ENCODE results near the gene ISOC1.

ISOC1 gene

DNA sequence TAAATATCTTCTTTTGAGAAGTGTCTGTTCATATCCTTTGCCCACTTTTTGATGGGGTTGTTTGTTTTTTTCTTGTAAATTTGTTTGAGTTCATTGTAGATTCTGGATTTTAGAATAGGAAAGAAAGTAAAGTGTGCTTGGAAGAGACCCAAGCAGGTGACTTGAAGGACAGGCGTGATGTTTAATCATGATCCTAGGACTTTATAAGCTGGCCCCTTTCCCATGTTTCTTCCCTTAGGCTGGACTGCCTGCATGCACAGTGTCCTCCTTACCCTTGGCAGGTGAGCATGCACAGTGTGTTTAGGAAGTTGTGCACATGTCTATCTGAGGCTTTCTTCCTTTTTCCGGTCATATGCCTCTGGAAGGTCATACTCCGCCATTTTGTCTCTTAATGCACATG is 61.3 kb downstream of the ISOC1 start:
- TF ChIP-seq, protein P1, sequence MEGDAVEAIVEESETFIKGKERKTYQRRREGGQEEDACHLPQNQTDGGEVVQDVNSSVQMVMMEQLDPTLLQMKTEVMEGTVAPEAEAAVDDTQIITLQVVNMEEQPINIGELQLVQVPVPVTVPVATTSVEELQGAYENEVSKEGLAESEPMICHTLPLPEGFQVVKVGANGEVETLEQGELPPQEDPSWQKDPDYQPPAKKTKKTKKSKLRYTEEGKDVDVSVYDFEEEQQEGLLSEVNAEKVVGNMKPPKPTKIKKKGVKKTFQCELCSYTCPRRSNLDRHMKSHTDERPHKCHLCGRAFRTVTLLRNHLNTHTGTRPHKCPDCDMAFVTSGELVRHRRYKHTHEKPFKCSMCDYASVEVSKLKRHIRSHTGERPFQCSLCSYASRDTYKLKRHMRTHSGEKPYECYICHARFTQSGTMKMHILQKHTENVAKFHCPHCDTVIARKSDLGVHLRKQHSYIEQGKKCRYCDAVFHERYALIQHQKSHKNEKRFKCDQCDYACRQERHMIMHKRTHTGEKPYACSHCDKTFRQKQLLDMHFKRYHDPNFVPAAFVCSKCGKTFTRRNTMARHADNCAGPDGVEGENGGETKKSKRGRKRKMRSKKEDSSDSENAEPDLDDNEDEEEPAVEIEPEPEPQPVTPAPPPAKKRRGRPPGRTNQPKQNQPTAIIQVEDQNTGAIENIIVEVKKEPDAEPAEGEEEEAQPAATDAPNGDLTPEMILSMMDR (IDR thresholded peaks at IDR 0.05; ENCODE audit: borderline replicate concordance, extremely low read depth, low read length, poor library complexity, severe bottlenecking): no peak
- no peak for TF ChIP-seq EZH2 (IDR thresholded peaks at IDR 0.05; ENCODE audit: borderline replicate concordance, low read depth, low read length, severe bottlenecking)
- Histone ChIP-seq H3K36me3 (ENCODE audit: insufficient read depth, low read length) (no peaks in the 10 kb centered on the region), H3K9ac (ENCODE audit: low read depth, low read length) (no peak overlapping the region), H3K4me2 (ENCODE audit: insufficient read depth, low read length) (no peak overlapping the region), H3K4me1 (ENCODE audit: insufficient read depth, low read length) (no peaks in the 10 kb centered on the region), H3K4me3 (ENCODE audit: low read depth in 1 of 2, low read length in 2 of 2) (no peak overlapping the region), H2AFZ (ENCODE audit: low read depth, low read length) (no peak overlapping the region), H3K27me3 (ENCODE audit: insufficient read depth, low read length, poor library complexity) (no peaks in the 10 kb centered on the region), H3K9me3 (ENCODE audit: insufficient read depth, low read length, severe bottlenecking) (no peaks in the 10 kb centered on the region), H4K20me1 (ENCODE audit: insufficient read depth, low read length) (no peaks in the 10 kb centered on the region), H3K27ac (ENCODE audit: low read length) (no peak overlapping the region), H3K79me2 (ENCODE audit: insufficient read depth, low read length) (no peaks in the 10 kb centered on the region)
- DNase-seq: no peak
- ATAC-seq (ENCODE audit: insufficient read depth, low read depth): no peak

- Histone ChIP-seq H3K79me2 (ENCODE audit: insufficient read depth, low read length) (no peaks in the 10 kb centered on the region), H3K4me1 (ENCODE audit: insufficient read depth, low read length) (no peaks in the 10 kb centered on the region), H4K20me1 (ENCODE audit: insufficient read depth, low read length) (no peaks in the 10 kb centered on the region), H3K9me3 (ENCODE audit: insufficient read depth, low read length, severe bottlenecking) (peaks cover 7% of the 10 kb centered on the region), H2AFZ (ENCODE audit: low read depth, low read length) (no peak overlapping the region), H3K9ac (ENCODE audit: low read depth, low read length) (no peak overlapping the region), H3K4me2 (ENCODE audit: insufficient read depth, low read length) (no peak overlapping the region), H3K36me3 (ENCODE audit: insufficient read depth, low read length) (no peaks in the 10 kb centered on the region), H3K4me3 (ENCODE audit: low read depth in 1 of 2, low read length in 2 of 2) (no peak overlapping the region), H3K27ac (ENCODE audit: low read length) (no peak overlapping the region), H3K27me3 (ENCODE audit: insufficient read depth, low read length, poor library complexity) (no peaks in the 10 kb centered on the region)
- ATAC-seq (ENCODE audit: insufficient read depth, low read depth): no peak
- TF ChIP-seq, protein P1 (IDR thresholded peaks at IDR 0.05; ENCODE audit: borderline replicate concordance, extremely low read depth, low read length, poor library complexity, severe bottlenecking): no peak
- TF ChIP-seq EZH2 (IDR thresholded peaks at IDR 0.05; ENCODE audit: borderline replicate concordance, low read depth, low read length, severe bottlenecking): no peak
- no peak for DNase-seq
Measured at GRCh38 chr5:129161830-129162229, 67.3 kb downstream of the ISOC1 start.

Measured in DND-41 (cell line).